AG10803 (cell line): ENCODE data around the gene MAGI1.

ENCODE experiments used
- DNase-seq: peaks from one replicate; pipeline ENCODE4 v3.0.0; 2010; ENCODE audit warnings: low read depth
- H3K4me3 ChIP-seq: 2 replicates; pipeline ENCODE4 v1.5.1; 2011; ENCODE audit warnings: mild to moderate bottlenecking, low read length, control low read depth
- CTCF ChIP-seq: conservative IDR thresholded peaks from 2 replicates; pipeline ENCODE4 v1.5.1; 2011; ENCODE audit warnings: mild to moderate bottlenecking, low read length, control low read depth, inconsistent platforms

MAGI1 gene

GRCh38 chr3:65817553-65818126 is 221.1 kb downstream of the MAGI1 start:
- no peak overlapping the region for H3K4me3 ChIP-seq
- TF ChIP-seq CTCF = no peak
- DNase-seq = no peak

- H3K4me3 ChIP-seq = no peak overlapping the region
- TF ChIP-seq CTCF = no peak
- no peak for DNase-seq
These were observed 222.5 kb downstream of the MAGI1 start for GRCh38 chr3:65816208-65816607.

- DNase-seq = no peak
- no peak for TF ChIP-seq CTCF
- H3K4me3 ChIP-seq = no peak overlapping the region
These were observed 223.7 kb downstream of the MAGI1 start for GRCh38 chr3:65814845-65815578.

GRCh38 chr3:65811892-65812291 is 226.8 kb downstream of the MAGI1 start:
- no peak for DNase-seq
- no peak overlapping the region for H3K4me3 ChIP-seq
- TF ChIP-seq CTCF = no peak

- H3K4me3 ChIP-seq = no peak overlapping the region
- no peak for DNase-seq
- no peak for TF ChIP-seq CTCF
These were observed 227.5 kb downstream of the MAGI1 start for GRCh38 chr3:65811086-65811761.

- no peak for TF ChIP-seq CTCF
- DNase-seq = peak; percentile 18
- H3K4me3 ChIP-seq = no peak overlapping the region
These were observed 228.4 kb downstream of the MAGI1 start for GRCh38 chr3:65810302-65810701.

GRCh38 chr3:65809641-65810150 is 229.0 kb downstream of the MAGI1 start:
- no peak for TF ChIP-seq CTCF
- DNase-seq = no peak
- H3K4me3 ChIP-seq = no peak overlapping the region
